ENCODE results near the gene AP1B1.

Gene AP1B1

DNA sequence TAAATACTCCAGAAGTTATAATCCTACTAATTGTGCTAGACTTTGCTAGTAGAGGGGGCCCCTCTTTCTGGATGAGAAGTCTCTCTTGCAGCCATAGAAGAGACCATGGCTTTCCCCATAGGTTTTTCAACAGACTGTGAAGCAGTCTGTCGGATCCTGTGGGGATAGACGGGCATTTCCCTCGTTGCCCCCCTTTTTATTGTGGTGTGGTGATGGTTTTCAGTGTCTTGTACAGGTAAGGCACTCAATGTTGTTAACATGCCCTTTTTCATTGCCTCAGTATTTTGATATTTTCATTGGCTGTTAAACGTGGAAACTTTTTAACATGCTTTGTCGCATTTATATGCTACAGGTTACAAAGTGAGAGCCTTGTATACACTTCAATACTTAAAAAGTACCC, 98.3 kb downstream of the AP1B1 start:
- no peak for DNase-seq

DNA sequence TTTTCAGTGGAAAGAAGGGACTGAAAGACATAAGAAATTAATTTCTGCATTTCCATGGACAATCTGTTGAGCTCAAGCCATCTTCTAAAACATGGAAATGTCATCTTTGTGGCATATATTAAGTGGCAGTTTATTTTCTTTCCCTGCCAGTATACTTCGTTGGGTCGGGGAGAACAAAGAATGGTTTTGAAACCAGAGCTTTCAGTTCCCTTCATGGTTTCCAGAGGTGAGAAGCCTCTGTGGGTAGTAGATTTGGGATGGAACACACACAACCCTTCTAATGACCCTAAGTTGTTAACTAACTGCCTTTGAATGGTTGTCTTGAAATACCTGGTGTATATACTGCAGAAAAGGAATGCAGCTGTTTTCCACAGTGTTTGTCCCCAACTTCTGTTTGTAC, 99.5 kb downstream of the AP1B1 start:
- DNase-seq = no peak

DNA sequence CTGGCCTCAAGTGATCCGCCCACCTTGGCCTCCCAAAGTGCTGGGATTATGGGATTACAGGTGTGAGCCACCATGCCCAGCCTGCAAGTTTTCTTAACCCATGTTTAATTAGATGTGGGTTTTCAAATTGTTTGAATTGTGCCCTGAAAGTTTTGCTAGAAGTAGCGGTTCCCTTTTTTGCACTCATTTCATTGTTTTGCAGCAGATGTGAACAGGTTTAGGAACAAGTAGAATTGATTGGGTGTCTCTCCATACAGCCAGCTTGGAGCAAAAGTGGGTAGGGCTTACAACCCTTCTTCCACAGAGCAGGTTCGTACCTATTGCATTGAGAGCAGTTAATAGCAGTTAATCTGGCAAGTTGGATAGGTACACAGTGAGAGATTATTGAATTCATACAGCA, 104.2 kb downstream of the AP1B1 start:
- no peak for DNase-seq

DNA sequence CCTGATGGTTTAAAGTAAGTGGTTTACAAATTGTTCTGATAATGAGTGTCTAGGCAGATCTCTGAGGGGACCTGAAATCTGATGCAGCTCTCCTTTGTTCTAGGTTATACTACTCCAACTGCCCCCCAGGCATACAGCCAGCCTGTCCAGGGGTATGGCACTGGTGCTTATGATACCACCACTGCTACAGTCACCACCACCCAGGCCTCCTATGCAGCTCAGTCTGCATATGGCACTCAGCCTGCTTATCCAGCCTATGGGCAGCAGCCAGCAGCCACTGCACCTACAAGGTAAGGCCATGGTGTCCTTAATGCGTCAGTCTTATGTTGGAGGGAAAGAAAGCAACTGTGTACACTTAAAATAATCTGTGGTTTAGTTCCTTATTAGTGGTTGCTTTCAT, 110.4 kb downstream of the AP1B1 start:
- DNase-seq = no peak
